ACC112 (cell line): ENCODE results near the gene S100G.

Experiments
- H2AFZ ChIP-seq: fragments of 200-600 bp; sonication (generic); one replicate; pipeline ENCODE4 v1.6.0; 2017; ENCODE audit warnings: antibody characterized with exemption, low read length; ENCODE audit not compliant: unreplicated experiment
- H3K27ac ChIP-seq: fragments of 200-600 bp; sonication (generic); 2 replicates; pipeline ENCODE4 v1.5.1; 2014; ENCODE audit warnings: low read depth, mild to moderate bottlenecking, antibody characterized with exemption, low read length, moderate library complexity
- H3K27me3 ChIP-seq: fragments of 200-600 bp; sonication (generic); 2 replicates; pipeline ENCODE4 v1.6.1; 2014; ENCODE audit warnings: mild to moderate bottlenecking, antibody characterized with exemption, low read length, moderate library complexity, mixed read lengths; ENCODE audit not compliant: insufficient read depth
- H3K36me3 ChIP-seq: fragments of 200-600 bp; sonication (generic); 2 replicates; pipeline ENCODE4 v1.6.1; 2016; ENCODE audit warnings: mild to moderate bottlenecking, antibody characterized with exemption, low read length, moderate library complexity, mixed read lengths; ENCODE audit not compliant: insufficient read depth
- H3K4me1 ChIP-seq: fragments of 200-600 bp; sonication (generic); one replicate; pipeline ENCODE4 v1.6.1; 2016; ENCODE audit warnings: low read length, mixed read lengths; ENCODE audit not compliant: insufficient read depth, unreplicated experiment, control insufficient read depth
- H3K4me3 ChIP-seq: fragments of 200-600 bp; sonication (generic); 2 replicates; pipeline ENCODE4 v1.5.1; 2014; ENCODE audit warnings: mild to moderate bottlenecking, low read depth, low read length
- H3K79me2 ChIP-seq: fragments of 200-600 bp; sonication (generic); one replicate; pipeline ENCODE4 v1.6.0; 2016; ENCODE audit warnings: low read length; ENCODE audit not compliant: control insufficient read depth, unreplicated experiment, insufficient read depth

Gene S100G

DNA sequence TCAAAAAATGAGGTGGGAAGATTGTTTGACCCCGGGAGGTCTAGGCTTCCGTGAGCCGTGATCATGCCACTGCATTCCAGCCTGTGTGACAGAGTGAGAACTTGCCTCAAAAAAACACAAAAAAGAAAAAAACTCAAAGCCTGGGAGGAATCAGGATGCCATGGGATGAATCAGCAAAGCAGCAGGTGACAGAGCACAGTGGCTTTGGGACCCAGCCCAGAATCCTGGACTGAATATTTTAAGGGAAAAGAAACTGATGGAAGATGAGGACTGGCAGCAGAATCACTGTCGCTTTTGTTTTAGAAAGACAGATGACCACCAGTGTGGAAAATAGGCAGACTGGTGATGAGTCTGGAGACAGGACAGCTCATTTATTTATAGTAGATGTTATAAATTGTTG is 16.6 kb downstream of the S100G start:
- Histone ChIP-seq H3K79me2 (no peaks in the 10 kb centered on the region), H3K27ac (peak overlapping the region; percentile 71), H3K4me3 (no peak overlapping the region), H3K36me3 (no peaks in the 10 kb centered on the region), H3K4me1 (peaks cover 32% of the 10 kb centered on the region), H2AFZ (no peak overlapping the region), H3K27me3 (no peaks in the 10 kb centered on the region)

DNA sequence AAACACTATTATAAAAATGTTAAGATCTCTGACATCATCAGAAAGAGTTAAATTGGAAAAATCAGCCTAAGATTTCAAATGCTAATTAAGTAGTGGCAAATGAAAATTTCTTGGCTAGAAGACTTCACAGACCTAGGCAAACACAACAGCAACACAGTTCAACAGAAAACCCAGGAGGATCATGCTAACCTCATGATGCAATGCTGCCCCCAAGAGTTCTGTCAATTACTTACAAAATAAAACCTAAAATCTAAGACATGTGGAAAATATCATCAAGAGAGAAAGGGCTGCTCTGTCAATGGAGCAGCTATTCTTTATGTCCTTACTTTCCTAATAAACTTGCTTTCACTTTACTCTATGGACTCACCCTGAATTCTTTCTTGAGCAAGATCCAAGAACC is 21.0 kb downstream of the S100G start:
- Histone ChIP-seq H3K36me3 (no peaks in the 10 kb centered on the region; the same call in 1 of the 2 replicates), H3K79me2 (no peaks in the 10 kb centered on the region), H2AFZ (no peak overlapping the region), H3K4me3 (no peak overlapping the region), H3K27me3 (no peaks in the 10 kb centered on the region), H3K4me1 (peaks cover 8% of the 10 kb centered on the region), H3K27ac (no peak overlapping the region)

DNA sequence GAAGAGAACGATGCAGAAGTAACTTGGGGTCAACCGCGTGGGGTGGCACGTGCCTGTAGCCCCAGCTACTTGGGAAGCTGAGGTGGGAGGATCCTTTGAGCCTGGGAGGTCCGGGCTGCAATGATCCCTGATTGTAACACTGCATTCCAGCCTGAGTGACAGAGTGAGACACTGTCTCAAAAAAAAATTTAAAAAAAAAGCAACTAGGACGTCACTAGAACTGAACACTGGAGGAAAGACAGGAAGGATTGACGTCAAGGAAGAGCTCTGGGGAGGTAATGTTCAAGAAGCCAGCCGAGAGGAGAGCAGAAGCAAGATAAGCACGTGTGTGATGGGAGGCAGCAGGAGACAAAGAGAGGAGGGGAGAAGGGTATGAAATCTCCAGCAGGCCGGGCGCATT is 28.7 kb downstream of the S100G start:
- Histone ChIP-seq H3K4me1 (no peaks in the 10 kb centered on the region), H3K4me3 (no peak overlapping the region), H3K27me3 (no peaks in the 10 kb centered on the region), H3K36me3 (no peaks in the 10 kb centered on the region; the same call in 1 of the 2 replicates), H2AFZ (no peak overlapping the region), H3K79me2 (no peaks in the 10 kb centered on the region), H3K27ac (no peak overlapping the region)

DNA sequence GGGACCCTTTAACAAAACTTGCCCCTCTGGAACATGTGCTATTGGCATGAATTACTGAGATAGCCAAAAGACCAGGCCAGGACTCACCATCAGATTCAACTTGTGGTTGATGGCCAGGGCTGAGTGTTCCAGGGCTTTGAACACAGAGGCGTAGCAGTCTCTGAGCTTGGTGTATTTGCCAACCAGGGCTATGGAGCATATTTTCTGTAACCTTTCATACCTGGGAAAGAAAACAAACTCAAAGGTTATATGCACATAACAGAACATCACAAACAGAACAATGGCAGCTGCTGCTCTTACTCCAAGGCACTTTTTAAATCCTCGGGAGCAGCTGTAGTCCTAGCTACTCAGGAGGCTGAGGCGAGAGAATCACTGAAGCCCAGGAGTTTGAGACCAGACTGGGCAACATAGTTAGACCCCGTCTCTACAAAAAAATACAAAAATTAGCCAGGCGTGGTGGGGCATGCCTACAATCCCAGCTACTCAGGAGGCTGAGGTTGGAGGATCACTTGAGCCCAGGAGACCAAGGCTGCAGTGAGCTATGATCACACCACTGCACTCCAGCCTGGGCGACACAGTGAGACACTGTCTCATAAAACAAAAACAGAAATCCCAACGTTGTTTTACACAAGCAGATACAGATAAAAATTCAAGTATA is 33.2 kb downstream of the S100G start:
- H3K36me3 ChIP-seq: no peaks in the 10 kb centered on the region
- H3K27me3 ChIP-seq: no peaks in the 10 kb centered on the region
- H3K4me1 ChIP-seq: no peaks in the 10 kb centered on the region

DNA sequence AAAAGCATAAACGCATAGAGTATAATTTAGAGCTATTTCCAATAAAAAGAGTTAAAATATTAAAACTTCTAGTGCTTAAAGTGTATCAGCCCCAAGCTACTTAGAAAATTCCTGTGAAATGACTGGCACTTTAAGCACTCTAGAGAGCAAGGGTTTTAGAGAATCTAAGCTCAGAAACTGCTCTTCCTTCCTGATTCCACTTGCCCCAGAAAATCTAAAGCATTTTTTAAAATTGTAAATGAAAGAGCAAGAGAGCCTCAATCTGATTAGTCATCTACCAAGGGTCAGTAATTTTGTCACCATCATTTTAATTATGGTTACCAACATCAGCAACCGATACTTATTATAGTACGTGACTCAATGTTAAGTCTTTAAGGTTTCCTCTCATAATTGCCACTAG is 37.6 kb downstream of the S100G start:
- Histone ChIP-seq H3K79me2 (no peaks in the 10 kb centered on the region), H3K27me3 (no peaks in the 10 kb centered on the region), H3K27ac (no peak overlapping the region), H2AFZ (no peak overlapping the region), H3K4me1 (no peaks in the 10 kb centered on the region), H3K36me3 (no peaks in the 10 kb centered on the region), H3K4me3 (no peak overlapping the region)

More for the DNA sequence above, 33.2 kb downstream of the S100G start:
- Histone ChIP-seq H2AFZ (no peak overlapping the region), H3K27ac (no peak overlapping the region), H3K4me3 (no peak overlapping the region), H3K79me2 (no peaks in the 10 kb centered on the region)

DNA sequence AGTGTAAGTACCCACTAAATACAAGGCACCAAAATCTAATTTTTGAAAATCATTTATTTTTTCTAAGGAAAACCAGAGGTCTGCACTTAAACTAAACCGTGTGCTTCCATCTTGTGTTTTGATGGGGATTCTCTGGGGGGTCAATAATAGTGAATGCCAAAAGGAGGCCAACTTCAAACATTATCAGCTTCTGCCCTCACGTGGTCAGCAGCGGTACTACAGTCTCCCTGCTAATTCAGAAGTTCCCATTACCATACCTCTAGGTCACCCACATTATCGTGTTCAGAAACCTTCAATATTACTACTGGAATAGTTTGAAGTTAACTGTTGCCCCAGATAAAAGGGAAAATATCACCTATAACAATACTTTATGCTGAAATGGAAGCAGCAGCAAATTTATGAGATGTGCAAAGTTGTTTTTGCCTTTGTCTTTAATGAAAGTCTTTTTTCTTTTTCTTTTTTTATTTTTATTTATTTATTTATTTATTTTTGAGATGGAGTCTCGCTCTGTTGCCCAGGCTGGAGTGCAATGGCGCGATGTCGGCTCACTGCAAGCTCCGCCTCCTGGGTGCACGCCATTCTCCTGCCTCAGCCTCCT is 45.2 kb downstream of the S100G start:
- Histone ChIP-seq H3K27ac (no peak overlapping the region), H3K27me3 (no peaks in the 10 kb centered on the region), H3K36me3 (no peaks in the 10 kb centered on the region; the same call in 1 of the 2 replicates), H3K4me1 (no peaks in the 10 kb centered on the region), H3K79me2 (no peaks in the 10 kb centered on the region), H2AFZ (no peak overlapping the region), H3K4me3 (no peak overlapping the region)

DNA sequence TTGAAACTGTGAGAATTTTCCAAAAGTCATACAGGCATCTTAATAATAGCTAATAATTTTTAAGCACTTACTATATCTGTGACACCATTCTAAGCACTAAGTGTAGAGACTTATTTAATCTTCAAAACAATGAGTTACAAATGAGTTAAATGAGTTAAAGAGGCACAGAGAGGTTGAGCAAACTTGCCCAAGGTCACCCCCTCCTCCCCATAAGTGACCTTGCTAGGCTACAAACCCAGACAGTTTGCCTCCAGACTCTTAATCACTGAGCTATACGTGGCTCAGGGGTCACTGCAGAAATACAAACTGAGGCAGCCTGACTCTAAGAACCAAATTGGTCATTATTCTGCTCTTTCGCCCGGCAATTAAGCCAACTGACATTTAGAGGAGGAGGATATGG is 47.0 kb downstream of the S100G start:
- H3K27me3 ChIP-seq: no peaks in the 10 kb centered on the region
- no peaks in the 10 kb centered on the region for H3K79me2 ChIP-seq
- H3K36me3 ChIP-seq: no peaks in the 10 kb centered on the region; the same call in 1 of the 2 replicates

GRCh38 chrX:16699389-16699788 is 49.4 kb downstream of the S100G start:
- H3K4me1 ChIP-seq: no peaks in the 10 kb centered on the region
- no peaks in the 10 kb centered on the region; the same call in 1 of the 2 replicates for H3K36me3 ChIP-seq
- H3K27me3 ChIP-seq: no peaks in the 10 kb centered on the region
- H3K4me3 ChIP-seq: no peak overlapping the region
- no peak overlapping the region for H2AFZ ChIP-seq
- H3K79me2 ChIP-seq: no peaks in the 10 kb centered on the region
- no peak overlapping the region for H3K27ac ChIP-seq

More for the DNA sequence above, 47.0 kb downstream of the S100G start:
- Histone ChIP-seq H3K4me1 (no peaks in the 10 kb centered on the region), H2AFZ (no peak overlapping the region), H3K4me3 (no peak overlapping the region), H3K27ac (no peak overlapping the region)

- H3K4me3 ChIP-seq: no peak overlapping the region
- no peaks in the 10 kb centered on the region for H3K27me3 ChIP-seq
Observed at GRCh38 chrX:16700734-16701133, 50.8 kb downstream of the S100G start.

GRCh38 chrX:16702700-16703599 is 53.0 kb downstream of the S100G start:
- H3K36me3 ChIP-seq: no peaks in the 10 kb centered on the region; the same call in 1 of the 2 replicates
- H3K79me2 ChIP-seq: no peaks in the 10 kb centered on the region
- H3K4me1 ChIP-seq: no peaks in the 10 kb centered on the region
- H2AFZ ChIP-seq: no peak overlapping the region
- no peak overlapping the region for H3K4me3 ChIP-seq
- H3K27me3 ChIP-seq: no peaks in the 10 kb centered on the region
- no peak overlapping the region for H3K27ac ChIP-seq

More at GRCh38 chrX:16700734-16701133, 50.8 kb downstream of the S100G start:
- Histone ChIP-seq H3K27ac (no peak overlapping the region), H3K36me3 (no peaks in the 10 kb centered on the region; the same call in 1 of the 2 replicates), H3K4me1 (no peaks in the 10 kb centered on the region), H2AFZ (no peak overlapping the region), H3K79me2 (no peaks in the 10 kb centered on the region)
